Mesothelial cell of epicardium (in vitro differentiated cells): ENCODE measurements around the gene TRAPPC13. TPM values are rescaled to one million over a fixed set of nuclear protein-coding genes. Genes with fewer than 3 reads are reported as not detected.
A peak's percentile ranks its signal among the peaks of the same experiment; 100 is the strongest.
"Not testable (repeated sequence)": the region's sequence is repeated elsewhere in the genome, so short reads cannot be mapped to it uniquely, and the experiment has no call there.

Source experiments
- DNase-seq, 2 experiments: peaks; one replicate each; pipeline ENCODE4 v3.0.0; 2021; ENCODE audit warnings: low spot score in 2 of 2; ENCODE audit not compliant: unreplicated experiment in 2 of 2
- H3K27ac Mint-ChIP-seq: 2 replicates; pipeline ENCODE4 v1.8.0; 2021; ENCODE audit warnings: mixed read lengths
- H3K27me3 Mint-ChIP-seq: 2 replicates; pipeline ENCODE4 v1.8.0; 2021; ENCODE audit warnings: low read depth, mixed read lengths
- H3K36me3 Mint-ChIP-seq: 2 replicates; pipeline ENCODE4 v1.8.0; 2021; ENCODE audit warnings: mixed read lengths
- H3K4me1 Mint-ChIP-seq: 2 replicates; pipeline ENCODE4 v1.8.0; 2021; ENCODE audit warnings: mixed read lengths
- H3K4me3 Mint-ChIP-seq: 2 replicates; pipeline ENCODE4 v1.8.0; 2021; ENCODE audit warnings: mild to moderate bottlenecking, moderate library complexity, mixed read lengths
- H3K9me3 Mint-ChIP-seq: 2 replicates; pipeline ENCODE4 v1.8.0; 2021; ENCODE audit warnings: mixed read lengths
- total RNA-seq: library from RNA; stranded (reverse); gene quantifications from 3 replicates; pipeline ENCODE4 v1.2.1, GENCODE V29; 2021
- TF ChIP-seq, protein P1 (sequence below): fragments of 200-600 bp; sonication (generic); IDR thresholded peaks from one replicate; pipeline ENCODE4 v1.5.0; 2021; ENCODE audit warnings: antibody characterized with exemption; ENCODE audit not compliant: unreplicated experiment

TRAPPC13 gene
- 21.7 to 21.8 TPM (median 21.8 TPM) in 3 replicates for total RNA-seq

- peak in 1 of 2 experiments; percentile 68 for DNase-seq
- no peaks in the 10 kb centered on the region for H3K27me3 Mint-ChIP-seq
- peaks cover 6% of the 10 kb centered on the region for H3K36me3 Mint-ChIP-seq
- H3K4me1 Mint-ChIP-seq: peaks cover 31% of the 10 kb centered on the region
- peak within 1 kb of the TSS; percentile 94 for H3K4me3 Mint-ChIP-seq
- H3K27ac Mint-ChIP-seq: peak within 1 kb of the TSS; percentile 99
- H3K9me3 Mint-ChIP-seq: no peaks in the 10 kb centered on the region
- TF ChIP-seq, protein P1, sequence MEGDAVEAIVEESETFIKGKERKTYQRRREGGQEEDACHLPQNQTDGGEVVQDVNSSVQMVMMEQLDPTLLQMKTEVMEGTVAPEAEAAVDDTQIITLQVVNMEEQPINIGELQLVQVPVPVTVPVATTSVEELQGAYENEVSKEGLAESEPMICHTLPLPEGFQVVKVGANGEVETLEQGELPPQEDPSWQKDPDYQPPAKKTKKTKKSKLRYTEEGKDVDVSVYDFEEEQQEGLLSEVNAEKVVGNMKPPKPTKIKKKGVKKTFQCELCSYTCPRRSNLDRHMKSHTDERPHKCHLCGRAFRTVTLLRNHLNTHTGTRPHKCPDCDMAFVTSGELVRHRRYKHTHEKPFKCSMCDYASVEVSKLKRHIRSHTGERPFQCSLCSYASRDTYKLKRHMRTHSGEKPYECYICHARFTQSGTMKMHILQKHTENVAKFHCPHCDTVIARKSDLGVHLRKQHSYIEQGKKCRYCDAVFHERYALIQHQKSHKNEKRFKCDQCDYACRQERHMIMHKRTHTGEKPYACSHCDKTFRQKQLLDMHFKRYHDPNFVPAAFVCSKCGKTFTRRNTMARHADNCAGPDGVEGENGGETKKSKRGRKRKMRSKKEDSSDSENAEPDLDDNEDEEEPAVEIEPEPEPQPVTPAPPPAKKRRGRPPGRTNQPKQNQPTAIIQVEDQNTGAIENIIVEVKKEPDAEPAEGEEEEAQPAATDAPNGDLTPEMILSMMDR: peak; percentile 14
Observed at GRCh38 chr5:65624571-65625555, at the start of gene TRAPPC13, which contains the start of gene SHLD3. Gene TRAPPC13 (plus strand): TSS chr5:65625027. CDS start chr5:65625061, 34 bp downstream. Gene SHLD3 (plus strand): TSS chr5:65625027. CDS start chr5:65629588, 4,561 bp downstream.

GRCh38 chr5:65577141-65577540 is 47.7 kb upstream of the TRAPPC13 start:
- Mint-ChIP-seq H3K36me3 (peaks cover 32% of the 10 kb centered on the region), H3K27me3 (no peaks in the 10 kb centered on the region), H3K4me3 (no peak overlapping the region), H3K27ac (no peak overlapping the region), H3K4me1 (no peaks in the 10 kb centered on the region), H3K9me3 (no peaks in the 10 kb centered on the region)
- DNase-seq: no peak
- TF ChIP-seq, protein P1: no peak

DNA sequence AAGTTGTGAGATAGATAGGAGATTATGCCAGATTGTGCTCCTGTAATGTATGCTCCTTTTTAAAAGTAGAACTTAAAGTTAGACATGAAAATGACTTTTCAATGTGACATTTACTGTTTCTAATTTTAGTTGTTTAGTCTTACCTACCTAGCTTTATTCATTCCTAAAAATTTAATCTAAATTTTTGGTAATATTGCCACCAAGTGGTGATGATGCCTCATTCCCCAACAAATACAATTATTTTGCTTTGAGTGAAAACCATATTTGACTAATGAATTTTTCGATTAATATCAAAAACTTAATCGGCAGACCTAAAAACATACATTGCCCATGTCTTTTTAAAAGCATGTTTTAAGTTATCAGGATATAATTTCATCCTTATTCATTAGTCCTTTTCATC is 36.1 kb upstream of the TRAPPC13 start:
- TF ChIP-seq, protein P1: no peak
- Mint-ChIP-seq H3K4me1 (no peaks in the 10 kb centered on the region), H3K27me3 (no peaks in the 10 kb centered on the region), H3K27ac (no peak overlapping the region), H3K36me3 (peaks cover 29% of the 10 kb centered on the region), H3K4me3 (no peak overlapping the region), H3K9me3 (no peaks in the 10 kb centered on the region)
- no peak for DNase-seq

- not testable (repeated sequence) for H3K27ac Mint-ChIP-seq, H3K4me1 Mint-ChIP-seq, H3K4me3 Mint-ChIP-seq, DNase-seq, H3K27me3 Mint-ChIP-seq
- Mint-ChIP-seq H3K36me3 (peaks cover 75% of the 10 kb centered on the region), H3K9me3 (peaks cover 34% of the 10 kb centered on the region)
Observed at GRCh38 chr5:65601761-65602160, 23.1 kb upstream of the TRAPPC13 start.

- Mint-ChIP-seq H3K4me3 (no peak overlapping the region), H3K36me3 (peaks cover 36% of the 10 kb centered on the region), H3K4me1 (peaks cover 4% of the 10 kb centered on the region), H3K9me3 (no peaks in the 10 kb centered on the region), H3K27me3 (no peaks in the 10 kb centered on the region), H3K27ac (peak overlapping the region; percentile 60)
- TF ChIP-seq, protein P1: no peak
- no peak for DNase-seq
Observed at GRCh38 chr5:65611524-65611923, 13.3 kb upstream of the TRAPPC13 start.

DNA sequence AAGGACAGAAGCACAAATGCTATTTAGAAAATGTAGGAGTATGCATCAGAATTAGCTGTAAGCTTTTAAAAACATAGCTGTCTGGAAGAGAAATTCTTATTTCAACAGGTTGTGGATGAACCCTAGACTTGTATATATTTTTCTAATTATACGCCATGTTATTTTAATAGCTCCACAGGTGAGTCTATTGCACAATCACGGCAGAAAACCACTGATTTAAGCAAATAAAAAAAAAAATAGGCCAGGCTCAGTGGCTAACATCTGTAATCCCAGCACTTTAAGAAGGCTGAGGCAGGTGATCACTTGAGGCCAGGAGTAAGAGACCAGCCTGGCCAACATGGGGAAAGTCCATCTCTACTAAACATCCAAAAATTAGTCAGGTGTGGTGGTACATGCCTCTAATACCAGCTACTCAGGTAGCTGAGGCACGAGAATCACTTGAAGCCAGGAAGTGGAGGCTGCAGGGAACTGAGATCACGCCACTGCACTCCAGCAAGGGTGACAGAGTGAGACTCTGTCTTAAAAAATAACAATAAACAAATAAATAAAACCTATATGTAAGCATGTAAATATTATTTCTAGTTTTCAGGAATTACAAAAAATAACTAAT is 12.4 kb upstream of the TRAPPC13 start:
- no peaks in the 10 kb centered on the region for H3K9me3 Mint-ChIP-seq
- peaks cover 32% of the 10 kb centered on the region for H3K36me3 Mint-ChIP-seq
- no peaks in the 10 kb centered on the region for H3K27me3 Mint-ChIP-seq
- no peak overlapping the region for H3K4me3 Mint-ChIP-seq
- TF ChIP-seq, protein P1: no peak
- peaks cover 4% of the 10 kb centered on the region for H3K4me1 Mint-ChIP-seq
- DNase-seq: no peak
- peak overlapping the region; percentile 45 for H3K27ac Mint-ChIP-seq
